Osteoblast (primary cell): ENCODE results near the gene TNFRSF14. TPM values are rescaled to one million over a fixed set of nuclear protein-coding genes. Genes with fewer than 3 reads are reported as not detected.

Experiments used
- DNase-seq: peaks from one replicate; pipeline ENCODE4 v3.0.0; 2011; ENCODE audit warnings: low spot score, mixed read lengths; ENCODE audit not compliant: insufficient read length; ENCODE audit errors: missing footprints
- H2AFZ ChIP-seq: 2 replicates; pipeline ENCODE4 v1.6.0; 2011; ENCODE audit warnings: mild to moderate bottlenecking, low read length
- H3K27ac ChIP-seq: 2 replicates; pipeline ENCODE4 v1.5.1; 2011; ENCODE audit warnings: mild to moderate bottlenecking, low read depth, low read length, moderate library complexity
- H3K27me3 ChIP-seq: 2 replicates; pipeline ENCODE4 v1.6.0; 2012; ENCODE audit warnings: mild to moderate bottlenecking, control low read depth, inconsistent platforms, low read length, moderate library complexity; ENCODE audit not compliant: insufficient read depth
- H3K36me3 ChIP-seq: 2 replicates; pipeline ENCODE4 v1.5.1; 2011; ENCODE audit warnings: mild to moderate bottlenecking, low read length, control low read depth, moderate library complexity; ENCODE audit not compliant: insufficient read depth
- H3K4me1 ChIP-seq: 2 replicates; pipeline ENCODE4 v1.5.1; 2011; ENCODE audit warnings: mild to moderate bottlenecking, low read length, control low read depth, moderate library complexity; ENCODE audit not compliant: insufficient read depth
- H3K4me2 ChIP-seq: 2 replicates; pipeline ENCODE4 v1.6.0; 2011; ENCODE audit warnings: mild to moderate bottlenecking, low read length; ENCODE audit not compliant: insufficient read depth
- H3K4me3 ChIP-seq: fragments of 200-600 bp; sonication (generic); 3 replicates; pipeline ENCODE4 v1.5.1; 2012; ENCODE audit warnings: mild to moderate bottlenecking, low read length, inconsistent platforms; ENCODE audit not compliant: insufficient read depth
- H3K79me2 ChIP-seq: 2 replicates; pipeline ENCODE4 v1.6.0; 2012; ENCODE audit warnings: mild to moderate bottlenecking, low read length, control low read depth, inconsistent platforms; ENCODE audit not compliant: insufficient read depth
- H3K9me3 ChIP-seq: 2 replicates; pipeline ENCODE4 v1.5.1; 2011; ENCODE audit warnings: low read depth, low read length, control low read depth
- H4K20me1 ChIP-seq: 2 replicates; pipeline ENCODE4 v1.6.0; 2012; ENCODE audit warnings: mild to moderate bottlenecking, low read length, control low read depth; ENCODE audit not compliant: insufficient read depth
- CTCF ChIP-seq: IDR thresholded peaks from 2 replicates; pipeline ENCODE4 v1.5.1; 2011; ENCODE audit warnings: mild to moderate bottlenecking, low read depth, low read length, moderate library complexity; ENCODE audit errors: extremely low read depth
- total RNA-seq: library from RNA; depleted of rRNA; stranded (reverse); fragments of >200 nt; gene quantifications from 2 replicates; pipeline ENCODE4 v1.2.3, GENCODE V29; 2012

Gene TNFRSF14
- total RNA-seq, 1 donor = 36.6 TPM

- Histone ChIP-seq H3K4me2 (peak overlapping the region; percentile 70), H2AFZ (peak overlapping the region; percentile 54), H3K79me2 (no peaks in the 10 kb centered on the region), H3K36me3 (no peaks in the 10 kb centered on the region), H3K4me1 (no peaks in the 10 kb centered on the region), H3K27ac (no peak overlapping the region), H3K9me3 (no peaks in the 10 kb centered on the region), H4K20me1 (no peaks in the 10 kb centered on the region), H3K27me3 (no peaks in the 10 kb centered on the region), H3K4me3 (peak overlapping the region; percentile 60)
- peak; percentile 96 for DNase-seq
- TF ChIP-seq CTCF = no peak
Observed at GRCh38 chr1:2594001-2594640, 38.0 kb downstream of the TNFRSF14 start.

DNA sequence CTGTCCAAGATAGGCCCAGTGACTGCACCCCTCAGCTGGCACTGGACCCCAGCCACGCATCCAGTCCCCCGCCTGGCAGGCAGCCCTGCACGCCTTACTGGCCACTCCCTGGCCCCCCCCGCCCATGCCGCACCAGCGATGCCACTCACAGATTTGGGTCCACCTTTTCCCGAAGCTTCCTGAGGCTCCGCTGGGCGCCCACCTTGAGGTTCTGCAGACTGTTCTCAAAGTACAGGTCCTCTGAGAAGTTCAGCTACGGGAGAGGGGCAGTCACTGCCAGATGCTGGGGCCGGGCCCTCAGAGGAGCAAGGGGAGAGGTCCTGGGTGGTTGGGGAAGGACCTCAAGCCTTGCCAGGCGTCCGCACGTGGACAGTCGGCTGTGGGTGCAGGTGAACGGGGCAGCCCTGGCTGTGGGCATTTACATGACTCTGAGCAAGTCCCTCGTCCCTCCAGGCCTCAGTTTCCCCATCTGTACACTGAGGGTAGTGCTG is 38.5 kb downstream of the TNFRSF14 start:
- DNase-seq = peak; percentile 72
- Histone ChIP-seq H3K27me3 (no peaks in the 10 kb centered on the region), H3K9me3 (no peaks in the 10 kb centered on the region), H3K27ac (no peak overlapping the region), H2AFZ (no peak overlapping the region), H3K4me2 (no peak overlapping the region), H3K4me1 (no peaks in the 10 kb centered on the region), H3K79me2 (no peaks in the 10 kb centered on the region), H3K4me3 (no peak overlapping the region), H3K36me3 (no peaks in the 10 kb centered on the region), H4K20me1 (no peaks in the 10 kb centered on the region)
- no peak for TF ChIP-seq CTCF

GRCh38 chr1:2595261-2595811 is 39.2 kb downstream of the TNFRSF14 start:
- no peaks in the 10 kb centered on the region for H3K79me2 ChIP-seq
- no peaks in the 10 kb centered on the region for H3K36me3 ChIP-seq
- DNase-seq = peak; percentile 84
- H3K4me3 ChIP-seq = no peak overlapping the region
- H3K4me2 ChIP-seq = no peak overlapping the region
- no peaks in the 10 kb centered on the region for H3K27me3 ChIP-seq
- no peaks in the 10 kb centered on the region for H4K20me1 ChIP-seq
- no peak overlapping the region for H2AFZ ChIP-seq
- no peaks in the 10 kb centered on the region for H3K4me1 ChIP-seq
- no peak for TF ChIP-seq CTCF
- H3K9me3 ChIP-seq = no peaks in the 10 kb centered on the region
- H3K27ac ChIP-seq = no peak overlapping the region

GRCh38 chr1:2595812-2596529 is 39.8 kb downstream of the TNFRSF14 start:
- H3K36me3 ChIP-seq = no peaks in the 10 kb centered on the region
- H3K4me1 ChIP-seq = no peaks in the 10 kb centered on the region
- no peak for TF ChIP-seq CTCF
- no peaks in the 10 kb centered on the region for H3K27me3 ChIP-seq
- no peaks in the 10 kb centered on the region for H3K9me3 ChIP-seq
- no peaks in the 10 kb centered on the region for H4K20me1 ChIP-seq
- DNase-seq = peak; percentile 71
- no peak overlapping the region for H3K27ac ChIP-seq
- H3K4me2 ChIP-seq = no peak overlapping the region
- no peak overlapping the region for H2AFZ ChIP-seq
- H3K79me2 ChIP-seq = no peaks in the 10 kb centered on the region
- H3K4me3 ChIP-seq = no peak overlapping the region
